Heart left ventricle (tissue), 16 donors: ENCODE results near the gene GPRIN3. TPM values are rescaled to one million over a fixed set of nuclear protein-coding genes. Genes with fewer than 3 reads are reported as not detected.
"Not testable (repeated sequence)": the region's sequence is repeated elsewhere in the genome, so short reads cannot be mapped to it uniquely, and the experiment has no call there.

Source experiments
- ATAC-seq, 4 donors: fragments of 200-7000 bp; cut with Tn5 transposase; one replicate each; pipeline ENCODE4 v1.9.1; 2020 to 2022; ENCODE audit warnings: moderate library complexity in 4 of 4, mild to moderate bottlenecking in 3 of 4, moderate number of reproducible peaks in 1 of 4
- DNase-seq, 5 donors: peaks; one replicate each; pipeline ENCODE4 v3.0.0-alpha.2; 2020
- H3K27ac ChIP-seq, 12 donors: fragments of 200-600 bp; sonication (generic) in 4 of 12; one replicate each; pipeline versions ENCODE4 v1.5.0 to v1.8.0; 2016 to 2022; ENCODE audit warnings: mild to moderate bottlenecking in 2 of 12
- H3K27me3 ChIP-seq, 9 donors: fragments of 200-600 bp; sonication (generic) in 2 of 9; one replicate each; pipeline versions ENCODE4 v1.5.1 to v1.8.0; 2016 to 2022; ENCODE audit warnings: mild to moderate bottlenecking in 3 of 9
- H3K36me3 ChIP-seq, 9 donors: fragments of 200-600 bp; sonication (generic) in 2 of 9; one replicate each; pipeline versions ENCODE4 v1.5.0 to v1.8.0; 2018 to 2022; ENCODE audit warnings: mild to moderate bottlenecking in 2 of 9
- H3K4me1 ChIP-seq, 12 donors: fragments of 200-600 bp; sonication (generic) in 4 of 12; one replicate each; pipeline versions ENCODE4 v1.5.0 to v1.8.0; 2016 to 2022; ENCODE audit warnings: mild to moderate bottlenecking in 3 of 12
- H3K4me3 ChIP-seq, 12 donors: fragments of 200-600 bp; sonication (generic) in 4 of 12; one replicate each; pipeline versions ENCODE4 v1.5.0 to v1.8.0; 2017 to 2022; ENCODE audit warnings: mild to moderate bottlenecking in 9 of 12, moderate library complexity in 4 of 12
- H3K9me3 ChIP-seq, 12 donors: fragments of 200-600 bp; sonication (generic) in 4 of 12; one replicate each; pipeline versions ENCODE4 v1.5.0 to v1.8.0; 2016 to 2022; ENCODE audit warnings: mild to moderate bottlenecking in 1 of 12
- CTCF ChIP-seq, 12 donors: fragments of 200-600 bp; sonication (generic) in 4 of 12; IDR thresholded peaks; one replicate each; pipeline versions ENCODE4 v1.5.0 to v1.8.0; 2018 to 2022; ENCODE audit warnings: antibody characterized with exemption in 12 of 12, mild to moderate bottlenecking in 5 of 12
- POLR2A ChIP-seq, 2 donors: fragments of 450-650 bp; IDR thresholded peaks; one replicate each; pipeline ENCODE4 v1.6.1; 2017; ENCODE audit warnings: antibody characterized with exemption in 2 of 2, mild to moderate bottlenecking in 2 of 2, moderate library complexity in 2 of 2
- WGBS, 4 donors: extraction: QIAGEN DNeasy Blood & Tissue Kit in 2 of 4; methylation state at CpG; one replicate each; pipeline versions ENCODE4 v1.1.5 to v1.1.7; 2013 to 2018; 5-methylcytosine and 5-hydroxymethylcytosine counted together
- intact Hi-C, 10 donors: fragments of 100-400 bp; cut with DNase I; formaldehyde crosslinking; loops; one replicate each; pipeline versions ENCODE4 v1.11.1 to v1.14.2; 2022
- polyA plus RNA-seq, 2 donors: library from polyadenylated mRNA; stranded (reverse); fragments of 200-250 nt; gene quantifications; one replicate each; pipeline ENCODE4 v1.2.3, GENCODE V29; 2013
- total RNA-seq, 9 donors: library from RNA; depleted of rRNA in 2 of 9; stranded (reverse); fragments of >200 nt in 2 of 9; fragmentation: NEBNext Ultra II Directional in 3 of 9; extraction: Animal tissue kit (Norgen Biotek cat#: 25700) in 3 of 9; gene quantifications; one replicate each; pipeline versions ENCODE4 v1.1.0 to v1.2.4, GENCODE V29; 2016 to 2023
- donor health status: ischemic (EF 13 %, LVEDD 7.1; RV severe dilation, severe dysfunction).
- donor health status: healthy with polysubstance abuse.
- donor health status: DM: no; HTN: yes; CAD: no.
- donor health status: DM: no; HTN: no; CAD: no.
- donor health status: ischemic (EF 25% LVEDD 6.9; RV normal size, moderate dysfunction).
- donor health status: ischemic (EF 25% LVEDD 5.7; RV mildly dilated, moderate dysfunction).
- donor health status: healthy.
- donor health status: DM: yes; HTN: yes; CAD: no.
- donor health status: ischemic (EF 35%, LVEDD 5.7; RV mildly dilated, moderate dysfunction).
- donor health status: nonischemic (EF 11% LVEDD 7.7; RV severe dilation, severe dysfunction).
- donor health status: DM: yes; HTN: yes; CAD: no.
- donor health status: PGD.
- donor health status: ischemic (EF 29% LVEDD 5.4; RV normal size, mild dysfunction).
- donor health status: nonischemic (EF 23%, LVEDD 6.1; RV moderate dilation, normal function).

The GPRIN3 gene
- total and polyA plus RNA-seq, 11 donors: 2.4 to 16.5 (median 13.0) TPM

- no peaks in the 10 kb centered on the region for H3K9me3 ChIP-seq
- peaks cover 0 to 56% (median 23%) of the 10 kb centered on the region in 12 donors for H3K4me1 ChIP-seq
- intact Hi-C loops: loop anchor here in 9 of 10 donors (5.0 to 10.0 kb wide), 6 partner anchors 37 to 180 kb away; partner anchors contain the start of gene GPRIN3 (in 5 of the 9)
- peak in 3 of 4 donors; percentile 25 to 47 (median 29) for ATAC-seq
- H3K27ac ChIP-seq: peak overlapping the region in 1 of 12 donors; percentile 8
- H3K36me3 ChIP-seq: peaks cover 0 to under 1% (median 0%) of the 10 kb centered on the region in 9 donors
- TF ChIP-seq POLR2A (IDR thresholded peaks at IDR 0.05) (no peak), CTCF (IDR thresholded peaks at IDR 0.05) (peak; percentile 51 to 80 (median 66))
- no peak for DNase-seq
- no peaks in the 10 kb centered on the region for H3K27me3 ChIP-seq
- 14 to 26% (median 15%) methylated on average over 3 of the region's 3 CpGs for WGBS, 4 donors
- H3K4me3 ChIP-seq: no peak overlapping the region
These were observed 52.8 kb downstream of the GPRIN3 start for GRCh38 chr4:89254847-89255246.

DNA sequence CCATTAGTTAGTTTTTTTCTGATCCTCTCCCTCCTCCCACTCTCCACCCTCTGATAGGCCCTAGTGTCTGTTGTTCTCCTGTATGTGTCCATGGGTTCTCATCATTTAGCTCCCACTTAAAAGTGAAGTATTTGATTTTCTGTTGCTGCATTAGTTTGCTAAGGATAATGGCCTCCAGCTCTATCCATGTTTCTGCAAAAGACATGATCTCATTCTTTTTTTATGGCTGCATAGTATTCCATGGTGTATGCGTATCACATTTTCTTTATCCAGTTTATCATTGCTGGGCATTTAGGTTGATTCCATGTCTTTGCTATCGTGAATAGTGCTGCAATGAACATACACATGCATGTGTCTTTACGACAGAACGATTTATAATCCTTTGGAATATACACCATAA lies 53.3 kb downstream of the GPRIN3 start:
- not testable (repeated sequence) for H3K4me3 ChIP-seq, H3K36me3 ChIP-seq, DNase-seq, H3K27ac ChIP-seq, H3K27me3 ChIP-seq, ATAC-seq, H3K9me3 ChIP-seq
- intact Hi-C loops: loop anchor here in 4 of 10 donors (5.0 to 10.0 kb wide), 3 partner anchors 50 to 180 kb away; partner anchors contain the start of gene GPRIN3 (in 3 of the 4)
- H3K4me1 ChIP-seq: peaks cover 0 to 51% (median 21%) of the 10 kb centered on the region in 12 donors
- WGBS, 4 donors: 85 to 90% (median 88%) methylated on average over 4 of the region's 4 CpGs

GRCh38 chr4:89253935-89254334 lies 53.7 kb downstream of the GPRIN3 start:
- Histone ChIP-seq H3K4me3 (no peak overlapping the region), H3K9me3 (no peaks in the 10 kb centered on the region), H3K27me3 (no peaks in the 10 kb centered on the region), H3K27ac (no peak overlapping the region), H3K4me1 (peaks cover 0 to 47% (median 19%) of the 10 kb centered on the region in 12 donors), H3K36me3 (peaks cover 0 to 10% (median 6%) of the 10 kb centered on the region in 9 donors)
- DNase-seq (no peak), ATAC-seq (no peak)
- intact Hi-C loops: loop anchor here in 4 of 10 donors (5.0 to 10.0 kb wide), 3 partner anchors 51 to 181 kb away; partner anchors contain the start of gene GPRIN3 (in 3 of the 4)
- TF ChIP-seq CTCF (IDR thresholded peaks at IDR 0.05) (no peak), POLR2A (IDR thresholded peaks at IDR 0.05) (no peak)
- 90 to 100% (median 93%) methylated on average over 1 of the region's 1 CpG for WGBS, 4 donors

DNA sequence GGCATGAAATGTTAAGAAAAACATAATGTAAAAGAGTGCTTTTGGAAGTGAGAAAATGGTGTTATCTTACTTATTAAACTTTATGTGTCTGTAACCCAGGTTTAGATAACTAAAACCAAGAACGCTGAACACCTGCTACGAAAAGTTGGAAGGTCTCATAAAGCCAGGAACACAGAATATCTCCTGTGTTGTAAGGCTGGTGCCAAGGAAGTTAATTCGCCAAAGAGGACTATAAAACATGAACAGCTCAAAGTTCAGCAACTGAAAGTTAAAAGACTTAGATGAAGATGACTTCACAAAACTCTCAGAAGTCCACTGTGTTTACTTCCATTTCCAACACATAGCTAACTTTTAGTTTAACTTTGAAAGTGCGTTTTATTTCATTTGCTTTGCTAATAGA lies 54.3 kb downstream of the GPRIN3 start:
- no peak for DNase-seq
- Histone ChIP-seq H3K36me3 (peaks cover 0 to 16% (median 12%) of the 10 kb centered on the region in 9 donors), H3K9me3 (no peaks in the 10 kb centered on the region), H3K4me3 (no peak overlapping the region), H3K27ac (no peak overlapping the region), H3K4me1 (peaks cover 0 to 42% (median 16%) of the 10 kb centered on the region in 12 donors), H3K27me3 (no peaks in the 10 kb centered on the region)
- ATAC-seq: no peak
- intact Hi-C loops: loop anchor here in 4 of 10 donors (5.0 to 10.0 kb wide), 3 partner anchors 51 to 181 kb away; partner anchors contain the start of gene GPRIN3 (in 3 of the 4)
- 85 to 90% (median 89%) methylated on average over 4 of the region's 4 CpGs for WGBS, 4 donors
- TF ChIP-seq POLR2A (IDR thresholded peaks at IDR 0.05) (no peak), CTCF (IDR thresholded peaks at IDR 0.05) (no peak)
